Ovary (tissue), 3 donors: ENCODE results near the gene ZMYND19.

Experiments
- EP300 ChIP-seq: sonication (generic); formaldehyde crosslinking; IDR thresholded peaks from one replicate; pipeline ENCODE4 v1.6.1; 2017; ENCODE audit warnings: antibody characterized with exemption
- POLR2A ChIP-seq: fragments of 450-650 bp; IDR thresholded peaks from one replicate; pipeline ENCODE4 v1.6.1; 2017; ENCODE audit warnings: antibody characterized with exemption, mild to moderate bottlenecking, moderate library complexity
- TF ChIP-seq, protein P1 (sequence below), 3 donors: fragments of 450-650 bp in 2 of 3; fragments of 200-600 bp in 1 of 3; IDR thresholded peaks; one replicate each; pipeline versions ENCODE4 v1.5.1 to v1.8.0; 2016 to 2022; ENCODE audit warnings: antibody characterized with exemption in 3 of 3, mild to moderate bottlenecking in 1 of 3
- donor health status: DM: no; HTN: no; CAD: no.

DNA sequence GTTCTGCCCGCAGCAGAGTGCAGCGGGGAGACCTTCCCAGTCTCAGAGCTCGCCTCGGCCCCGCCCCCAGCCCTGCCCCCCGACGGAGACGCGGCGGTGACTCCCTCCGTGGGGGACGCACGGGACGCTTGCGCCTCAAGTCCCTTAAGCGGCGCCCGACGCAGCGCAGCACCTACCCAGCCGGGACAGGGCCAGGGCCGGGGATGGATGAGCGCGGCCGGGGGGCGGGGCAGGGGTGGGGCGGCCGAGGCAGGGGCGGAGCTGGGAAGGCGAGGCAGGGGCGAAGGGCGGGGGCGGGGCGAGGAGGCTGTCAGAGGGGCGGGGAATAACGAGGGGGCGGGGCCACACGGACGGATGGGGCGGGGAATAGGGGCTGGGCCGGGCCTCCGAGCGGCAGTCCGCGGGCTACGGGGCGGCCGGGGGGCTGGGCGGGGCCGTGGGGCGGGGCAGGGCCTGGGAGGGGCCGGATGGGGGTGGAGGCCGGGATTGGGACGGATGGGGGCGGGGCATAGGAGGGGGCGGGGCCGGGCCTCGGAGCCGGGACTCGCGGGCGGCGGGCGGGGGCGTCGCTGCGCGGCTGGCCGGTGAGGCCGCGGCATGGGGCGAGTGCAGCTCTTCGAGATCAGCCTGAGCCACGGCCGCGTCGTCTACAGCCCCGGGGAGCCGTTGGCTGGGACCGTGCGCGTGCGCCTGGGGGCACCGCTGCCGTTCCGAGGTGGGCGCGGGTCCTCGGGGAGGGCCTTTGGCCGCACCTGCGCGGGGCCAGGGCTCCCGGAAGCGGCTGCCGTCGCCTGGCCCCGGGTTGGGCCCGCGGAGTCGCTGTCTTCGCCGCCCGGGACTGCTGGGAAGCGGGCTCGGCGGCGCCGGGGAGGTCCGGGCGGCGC lies 15.1 kb upstream of the ZMYND19 start, which contains the start of gene ARRDC1:
- TF ChIP-seq, protein P1, sequence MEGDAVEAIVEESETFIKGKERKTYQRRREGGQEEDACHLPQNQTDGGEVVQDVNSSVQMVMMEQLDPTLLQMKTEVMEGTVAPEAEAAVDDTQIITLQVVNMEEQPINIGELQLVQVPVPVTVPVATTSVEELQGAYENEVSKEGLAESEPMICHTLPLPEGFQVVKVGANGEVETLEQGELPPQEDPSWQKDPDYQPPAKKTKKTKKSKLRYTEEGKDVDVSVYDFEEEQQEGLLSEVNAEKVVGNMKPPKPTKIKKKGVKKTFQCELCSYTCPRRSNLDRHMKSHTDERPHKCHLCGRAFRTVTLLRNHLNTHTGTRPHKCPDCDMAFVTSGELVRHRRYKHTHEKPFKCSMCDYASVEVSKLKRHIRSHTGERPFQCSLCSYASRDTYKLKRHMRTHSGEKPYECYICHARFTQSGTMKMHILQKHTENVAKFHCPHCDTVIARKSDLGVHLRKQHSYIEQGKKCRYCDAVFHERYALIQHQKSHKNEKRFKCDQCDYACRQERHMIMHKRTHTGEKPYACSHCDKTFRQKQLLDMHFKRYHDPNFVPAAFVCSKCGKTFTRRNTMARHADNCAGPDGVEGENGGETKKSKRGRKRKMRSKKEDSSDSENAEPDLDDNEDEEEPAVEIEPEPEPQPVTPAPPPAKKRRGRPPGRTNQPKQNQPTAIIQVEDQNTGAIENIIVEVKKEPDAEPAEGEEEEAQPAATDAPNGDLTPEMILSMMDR (IDR thresholded peaks at IDR 0.05) = no peak
- peak; percentile 28 for TF ChIP-seq POLR2A
- TF ChIP-seq EP300 = no peak
